ENCODE data around the gene ATR.

ATR gene

DNA sequence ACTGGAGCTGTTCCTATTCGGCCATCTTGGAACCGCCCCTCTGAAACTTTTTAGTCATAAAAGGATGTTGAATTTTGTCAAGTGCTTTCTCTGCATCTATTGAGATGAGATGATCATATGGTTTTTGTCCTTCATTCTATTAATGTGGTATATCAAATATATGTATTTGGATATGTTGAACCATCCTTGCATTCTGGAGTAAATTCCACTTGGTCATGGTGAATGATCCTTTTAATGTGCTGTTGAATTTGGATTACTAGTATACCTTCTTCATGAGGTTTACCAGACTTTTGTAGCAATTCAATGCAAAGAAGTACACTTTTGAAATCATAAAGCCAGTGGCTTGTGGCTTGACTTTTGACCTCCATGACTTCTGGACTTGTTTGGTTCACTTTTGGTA lies 97.3 kb downstream of the ATR start:
- no peak overlapping the region for H3K23ac ChIP-seq (ENCODE audit: low read length)
- H2BK5ac ChIP-seq (ENCODE audit: low read depth, low read length, poor library complexity), result no peak overlapping the region

DNA sequence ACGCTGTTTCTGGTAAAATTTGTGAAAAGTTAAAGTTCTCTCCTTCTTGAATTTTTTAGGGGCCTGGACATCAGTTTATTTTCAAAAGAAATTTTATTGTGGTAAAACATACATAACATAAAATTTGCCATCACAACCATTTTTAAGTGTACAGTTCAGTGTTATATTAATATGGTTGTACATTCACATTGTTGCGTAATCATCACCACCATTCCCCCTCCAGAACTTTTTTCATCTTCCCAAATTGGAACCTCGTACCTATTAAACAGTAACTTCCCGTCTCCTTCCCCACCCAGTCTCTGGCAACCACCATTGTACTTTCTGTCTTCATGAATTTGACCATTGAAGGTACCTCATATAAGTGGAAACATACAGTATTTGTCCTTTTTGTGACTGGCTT lies 107.7 kb downstream of the ATR start:
- Histone ChIP-seq H3K4me2 (ENCODE audit: low read length) (no peak overlapping the region), H4K91ac (ENCODE audit: low read depth, low read length) (no peak overlapping the region), H2AFZ (ENCODE audit: insufficient read depth, low read length, poor library complexity) (no peak overlapping the region), H3K18ac (ENCODE audit: low read length) (no peak overlapping the region), H3K4me3 (ENCODE audit: low read depth, low read length) (no peak overlapping the region), H3K4me1 (ENCODE audit: control insufficient read depth in 1 of 2, insufficient read depth in 2 of 2, low read length in 2 of 2) (no peaks in the 10 kb centered on the region), H2BK12ac (ENCODE audit: low read length) (no peak overlapping the region), H3K36me3 (ENCODE audit: control insufficient read depth in 1 of 2, insufficient read depth in 2 of 2, low read length in 2 of 2) (no peaks in the 10 kb centered on the region), H4K8ac (ENCODE audit: low read depth, low read length) (no peak overlapping the region), H2BK5ac (ENCODE audit: low read depth, low read length, poor library complexity) (no peak overlapping the region), H3K14ac (ENCODE audit: low read length) (no peak overlapping the region), H2AK5ac (ENCODE audit: low read length) (no peak overlapping the region), H3K27me3 (ENCODE audit: insufficient read depth, low read length) (no peaks in the 10 kb centered on the region), H3K79me1 (ENCODE audit: low read length) (no peaks in the 10 kb centered on the region), H4K12ac (ENCODE audit: low read depth, low read length) (no peak overlapping the region), H3K27ac (ENCODE audit: low read depth, low read length) (no peak overlapping the region), H3K79me2 (ENCODE audit: control insufficient read depth, insufficient read depth, low read length, poor library complexity) (no peaks in the 10 kb centered on the region), H3K9ac (ENCODE audit: low read length) (no peak overlapping the region), H3K23ac (ENCODE audit: low read length) (no peak overlapping the region), H3K9me3 (ENCODE audit: insufficient read depth, low read depth, low read length) (no peaks in the 10 kb centered on the region), H3K4ac (ENCODE audit: low read depth, low read length) (no peak overlapping the region), H2BK120ac (ENCODE audit: insufficient read depth, low read length, poor library complexity) (no peak overlapping the region)
- no peak for DNase-seq
- no CpG with 5 or more reads among the region's 4 CpGs for WGBS (ENCODE audit: extremely low coverage, insufficient coverage, insufficient read length)

More for the DNA sequence above, 97.3 kb downstream of the ATR start:
- H3K14ac ChIP-seq (ENCODE audit: low read length), result no peak overlapping the region
- H2AK5ac ChIP-seq (ENCODE audit: low read length), result no peak overlapping the region
- no peaks in the 10 kb centered on the region for H3K79me1 ChIP-seq (ENCODE audit: low read length)
- H3K4me2 ChIP-seq (ENCODE audit: low read length), result no peak overlapping the region
- no peak overlapping the region for H2BK12ac ChIP-seq (ENCODE audit: low read length)
- no peak overlapping the region for H2AFZ ChIP-seq (ENCODE audit: insufficient read depth, low read length, poor library complexity)
- no CpG with 5 or more reads among the region's 2 CpGs for WGBS (ENCODE audit: extremely low coverage, insufficient coverage, insufficient read length)
- H2BK120ac ChIP-seq (ENCODE audit: insufficient read depth, low read length, poor library complexity), result no peak overlapping the region
- H3K9ac ChIP-seq (ENCODE audit: low read length), result no peak overlapping the region
- H4K8ac ChIP-seq (ENCODE audit: low read depth, low read length), result no peak overlapping the region
- peaks cover 5% of the 10 kb centered on the region for H3K9me3 ChIP-seq (ENCODE audit: insufficient read depth, low read depth, low read length)
- H3K4me1 ChIP-seq (ENCODE audit: control insufficient read depth in 1 of 2, insufficient read depth in 2 of 2, low read length in 2 of 2), result no peaks in the 10 kb centered on the region
- H3K4ac ChIP-seq (ENCODE audit: low read depth, low read length), result no peak overlapping the region
- no peaks in the 10 kb centered on the region for H3K79me2 ChIP-seq (ENCODE audit: control insufficient read depth, insufficient read depth, low read length, poor library complexity)
- no peak overlapping the region for H3K27ac ChIP-seq (ENCODE audit: low read depth, low read length)
- H4K12ac ChIP-seq (ENCODE audit: low read depth, low read length), result no peak overlapping the region
- peaks cover 10% of the 10 kb centered on the region in 2 experiments for H3K36me3 ChIP-seq (ENCODE audit: control insufficient read depth in 1 of 2, insufficient read depth in 2 of 2, low read length in 2 of 2)
- no peak for DNase-seq
- no peak overlapping the region for H4K91ac ChIP-seq (ENCODE audit: low read depth, low read length)
- no peak overlapping the region for H3K4me3 ChIP-seq (ENCODE audit: low read depth, low read length)
- no peaks in the 10 kb centered on the region for H3K27me3 ChIP-seq (ENCODE audit: insufficient read depth, low read length)
- no peak overlapping the region for H3K18ac ChIP-seq (ENCODE audit: low read length)

DNA sequence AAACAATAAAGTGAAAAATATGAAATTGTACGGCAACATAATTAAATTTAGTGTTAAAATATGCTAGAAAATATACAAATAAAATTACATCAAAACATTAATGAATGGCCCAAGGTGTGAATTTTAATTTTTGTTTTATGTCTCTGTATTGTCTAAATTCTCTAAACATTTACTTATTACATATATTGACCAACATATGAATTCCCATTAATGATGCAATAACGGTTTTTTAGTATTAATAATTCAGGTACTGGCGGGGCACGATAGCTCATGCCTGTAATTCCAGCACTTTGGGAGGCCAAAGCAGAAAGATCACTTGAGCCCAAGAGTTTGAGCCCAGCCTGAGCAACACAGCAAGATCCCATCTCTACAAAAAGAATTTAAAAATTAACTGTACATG lies 110.1 kb downstream of the ATR start:
- no peaks in the 10 kb centered on the region for H3K4me1 ChIP-seq (ENCODE audit: control insufficient read depth in 1 of 2, insufficient read depth in 2 of 2, low read length in 2 of 2)
- no peaks in the 10 kb centered on the region for H3K79me1 ChIP-seq (ENCODE audit: low read length)
- H3K27me3 ChIP-seq (ENCODE audit: insufficient read depth, low read length), result no peaks in the 10 kb centered on the region
- H3K4me3 ChIP-seq (ENCODE audit: low read depth, low read length), result no peak overlapping the region
- H3K18ac ChIP-seq (ENCODE audit: low read length), result no peak overlapping the region
- H3K79me2 ChIP-seq (ENCODE audit: control insufficient read depth, insufficient read depth, low read length, poor library complexity), result no peaks in the 10 kb centered on the region
- H2BK12ac ChIP-seq (ENCODE audit: low read length), result no peak overlapping the region
- no peak overlapping the region for H3K23ac ChIP-seq (ENCODE audit: low read length)
- no peak overlapping the region for H2BK120ac ChIP-seq (ENCODE audit: insufficient read depth, low read length, poor library complexity)
- H3K4me2 ChIP-seq (ENCODE audit: low read length), result no peak overlapping the region
- no peak overlapping the region for H4K91ac ChIP-seq (ENCODE audit: low read depth, low read length)
- H4K12ac ChIP-seq (ENCODE audit: low read depth, low read length), result no peak overlapping the region
- WGBS (ENCODE audit: extremely low coverage, insufficient coverage, insufficient read length), result no CpG with 5 or more reads among the region's 4 CpGs
- H3K36me3 ChIP-seq (ENCODE audit: control insufficient read depth in 1 of 2, insufficient read depth in 2 of 2, low read length in 2 of 2), result no peaks in the 10 kb centered on the region
- H3K9me3 ChIP-seq (ENCODE audit: insufficient read depth, low read depth, low read length), result no peaks in the 10 kb centered on the region
- no peak overlapping the region for H3K4ac ChIP-seq (ENCODE audit: low read depth, low read length)
- no peak overlapping the region for H2BK5ac ChIP-seq (ENCODE audit: low read depth, low read length, poor library complexity)
- DNase-seq, result no peak
- H4K8ac ChIP-seq (ENCODE audit: low read depth, low read length), result no peak overlapping the region
- H2AFZ ChIP-seq (ENCODE audit: insufficient read depth, low read length, poor library complexity), result no peak overlapping the region
- no peak overlapping the region for H2AK5ac ChIP-seq (ENCODE audit: low read length)
- H3K27ac ChIP-seq (ENCODE audit: low read depth, low read length), result no peak overlapping the region
- H3K9ac ChIP-seq (ENCODE audit: low read length), result no peak overlapping the region
- no peak overlapping the region for H3K14ac ChIP-seq (ENCODE audit: low read length)

DNA sequence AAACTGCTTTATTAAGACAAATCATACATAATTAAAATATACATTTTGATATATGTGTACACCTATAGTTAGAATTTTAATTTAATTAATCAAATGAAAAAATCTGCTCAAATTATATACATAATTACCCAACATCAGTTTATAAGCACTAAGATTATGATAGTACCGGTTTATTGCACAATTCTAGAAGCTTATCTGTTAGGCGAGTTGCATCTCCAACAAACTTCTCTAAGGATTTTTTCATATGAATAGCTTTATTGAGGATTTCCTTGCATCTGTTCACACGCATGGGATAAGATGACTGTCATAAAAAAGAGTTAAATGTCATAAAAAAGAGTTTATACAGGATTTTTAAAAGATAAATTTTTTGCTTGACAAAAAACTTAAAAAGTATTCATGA lies 110.8 kb downstream of the ATR start:
- Histone ChIP-seq H2BK5ac (ENCODE audit: low read depth, low read length, poor library complexity) (no peak overlapping the region), H2BK12ac (ENCODE audit: low read length) (no peak overlapping the region), H3K9me3 (ENCODE audit: insufficient read depth, low read depth, low read length) (no peaks in the 10 kb centered on the region), H3K4me3 (ENCODE audit: low read depth, low read length) (no peak overlapping the region), H4K8ac (ENCODE audit: low read depth, low read length) (no peak overlapping the region), H3K18ac (ENCODE audit: low read length) (no peak overlapping the region), H3K79me1 (ENCODE audit: low read length) (no peaks in the 10 kb centered on the region), H3K4me2 (ENCODE audit: low read length) (no peak overlapping the region), H2AFZ (ENCODE audit: insufficient read depth, low read length, poor library complexity) (no peak overlapping the region), H3K36me3 (ENCODE audit: control insufficient read depth in 1 of 2, insufficient read depth in 2 of 2, low read length in 2 of 2) (no peaks in the 10 kb centered on the region), H3K27ac (ENCODE audit: low read depth, low read length) (no peak overlapping the region), H3K14ac (ENCODE audit: low read length) (no peak overlapping the region), H3K4me1 (ENCODE audit: control insufficient read depth in 1 of 2, insufficient read depth in 2 of 2, low read length in 2 of 2) (no peaks in the 10 kb centered on the region), H4K12ac (ENCODE audit: low read depth, low read length) (no peak overlapping the region), H3K9ac (ENCODE audit: low read length) (no peak overlapping the region), H3K23ac (ENCODE audit: low read length) (no peak overlapping the region), H3K27me3 (ENCODE audit: insufficient read depth, low read length) (no peaks in the 10 kb centered on the region), H2AK5ac (ENCODE audit: low read length) (no peak overlapping the region), H3K79me2 (ENCODE audit: control insufficient read depth, insufficient read depth, low read length, poor library complexity) (no peaks in the 10 kb centered on the region), H3K4ac (ENCODE audit: low read depth, low read length) (no peak overlapping the region), H4K91ac (ENCODE audit: low read depth, low read length) (no peak overlapping the region), H2BK120ac (ENCODE audit: insufficient read depth, low read length, poor library complexity) (no peak overlapping the region)
- no CpG with 5 or more reads among the region's 3 CpGs for WGBS (ENCODE audit: extremely low coverage, insufficient coverage, insufficient read length)
- no peak for DNase-seq

Measured in trophoblast cell (in vitro differentiated cells and primary cell).